H1 (cell line): Measurements from ENCODE around the gene NCK2. TPM values are rescaled to one million over a fixed set of nuclear protein-coding genes. Genes with fewer than 3 reads are reported as not detected.

ENCODE experiments used
- CTCF ChIA-PET: fragments of 300-600 bp; sonication (Branson Sonifier 250); formaldehyde crosslinking; loops from one replicate; lab custom pipeline; 2021; ENCODE audit not compliant: partially characterized antibody; lab: Charles Lee
- POLR2A ChIA-PET: fragments of 300-600 bp; sonication (Branson Sonifier 250); formaldehyde crosslinking; loops from one replicate; lab custom pipeline; 2021; ENCODE audit warnings: inconsistent platforms; ENCODE audit not compliant: partially characterized antibody; lab: Charles Lee
- DNase-seq, 2 experiments: peaks; one replicate each; pipeline versions ENCODE4 v3.0.0 to v3.0.0-alpha.2; 2010 to 2022; ENCODE audit warnings: low spot score in 2 of 2, low read depth in 1 of 2, mixed read lengths in 1 of 2
- FAIRE-seq: peaks from 2 replicates; lab custom pipeline; 2011; peaks lifted over from hg19 to GRCh38; lab: Jason Lieb, UNC
- H2AFZ ChIP-seq: 2 replicates; pipeline ENCODE4 v1.8.1; 2012; ENCODE audit warnings: low read length, inconsistent platforms
- H2AK5ac ChIP-seq: 2 replicates; pipeline ENCODE4 v1.6.1; 2013; ENCODE audit warnings: low read depth, low read length
- H2BK120ac ChIP-seq: replicated peaks from 2 replicates; pipeline ENCODE3; 2013; ENCODE audit warnings: low read depth, low read length, inconsistent platforms
- H2BK12ac ChIP-seq: 2 replicates; pipeline ENCODE4 v1.6.1; 2013; ENCODE audit warnings: low read depth, low read length
- H2BK15ac ChIP-seq: 2 replicates; pipeline ENCODE4 v1.6.1; 2013; ENCODE audit warnings: low read length
- H2BK20ac ChIP-seq: 2 replicates; pipeline ENCODE4 v1.6.1; 2013; ENCODE audit warnings: low read length
- H2BK5ac ChIP-seq: 2 replicates; pipeline ENCODE4 v1.6.1; 2013; ENCODE audit warnings: low read depth, low read length
- H3K14ac ChIP-seq: 2 replicates; pipeline ENCODE4 v1.6.1; 2013; ENCODE audit warnings: inconsistent platforms; ENCODE audit not compliant: insufficient read length
- H3K18ac ChIP-seq: 2 replicates; pipeline ENCODE4 v1.6.1; 2013; ENCODE audit warnings: low read length; ENCODE audit errors: extremely low read depth
- H3K23ac ChIP-seq: 2 replicates; pipeline ENCODE4 v1.6.1; 2013; ENCODE audit warnings: inconsistent platforms; ENCODE audit not compliant: insufficient read length
- H3K23me2 ChIP-seq: 2 replicates; pipeline ENCODE4 v1.6.1; 2013; ENCODE audit warnings: low read depth, low read length
- H3K27ac ChIP-seq: 2 replicates; pipeline ENCODE4 v1.6.1; 2011; ENCODE audit warnings: low read depth, low read length, inconsistent platforms
- H3K27me3 ChIP-seq, 4 experiments: replicated peaks in 1 of 4; 1 replicate in 1 of 4; 2 replicates in 3 of 4; pipeline versions ENCODE4 v1.6.1 to v1.8.1; 2011 to 2013; ENCODE audit warnings: low read length in 3 of 4, mild to moderate bottlenecking in 3 of 4, inconsistent platforms in 2 of 4, mixed read lengths in 2 of 4, moderate library complexity in 1 of 4; ENCODE audit not compliant: control insufficient read depth in 3 of 4, insufficient read depth in 3 of 4; ENCODE audit errors: extremely low read depth in 1 of 4
- H3K36me3 ChIP-seq, 4 experiments: 2 replicates each; pipeline versions ENCODE4 v1.6.1 to v1.8.1; 2011 to 2013; ENCODE audit warnings: mild to moderate bottlenecking in 4 of 4, low read length in 3 of 4, moderate library complexity in 2 of 4, control low read depth in 1 of 4, inconsistent platforms in 1 of 4; ENCODE audit not compliant: insufficient read depth in 4 of 4, control insufficient read depth in 2 of 4
- H3K4ac ChIP-seq: replicated peaks from 2 replicates; pipeline ENCODE3; 2013; ENCODE audit warnings: low read length, low read depth, mixed read lengths, inconsistent platforms; ENCODE audit not compliant: insufficient read length
- H3K4me1 ChIP-seq, 4 experiments: replicated peaks in 1 of 4; 1 replicate in 1 of 4; 2 replicates in 3 of 4; pipeline versions ENCODE4 v1.6.1 to v1.8.1; 2011 to 2013; ENCODE audit warnings: low read length in 3 of 4, inconsistent platforms in 2 of 4, mixed read lengths in 1 of 4; ENCODE audit not compliant: insufficient read depth in 4 of 4, control insufficient read depth in 3 of 4
- H3K4me2 ChIP-seq, 2 experiments: 2 replicates each; pipeline versions ENCODE4 v1.6.1 to v1.8.1; 2011 to 2013; ENCODE audit warnings: low read depth in 2 of 2, low read length in 2 of 2, control low read depth in 1 of 2, inconsistent platforms in 1 of 2, mild to moderate bottlenecking in 1 of 2; ENCODE audit not compliant: insufficient read depth in 1 of 2
- H3K4me3 ChIP-seq, 4 experiments: fragments of 200-600, 300-600 bp in 1 of 4; sonication (generic), shearing (Covaris generic), sonication (Bioruptor Twin) in 1 of 4; 2 replicates each; pipeline versions ENCODE4 v1.5.1 to v1.8.1; 2011 to 2016; ENCODE audit warnings: low read length in 4 of 4, low read depth in 3 of 4, control low read depth in 2 of 4, inconsistent platforms in 2 of 4, mild to moderate bottlenecking in 2 of 4, mixed read lengths in 1 of 4, moderate library complexity in 1 of 4; ENCODE audit not compliant: insufficient read depth in 2 of 4; ENCODE audit errors: extremely low read depth in 1 of 4
- H3K56ac ChIP-seq: replicated peaks from 2 replicates; pipeline ENCODE3; 2013; ENCODE audit warnings: low read depth, mild to moderate bottlenecking, mixed read lengths, low read length, inconsistent platforms; ENCODE audit not compliant: insufficient read length
- H3K79me1 ChIP-seq: 2 replicates; pipeline ENCODE4 v1.6.1; 2013; ENCODE audit warnings: low read depth, low read length, control low read depth
- H3K79me2 ChIP-seq, 2 experiments: 2 replicates each; pipeline versions ENCODE4 v1.6.1 to v1.8.1; 2012 to 2013; ENCODE audit warnings: low read length in 2 of 2, mild to moderate bottlenecking in 2 of 2, inconsistent platforms in 1 of 2; ENCODE audit not compliant: insufficient read depth in 2 of 2, control insufficient read depth in 1 of 2
- H3K9ac ChIP-seq, 4 experiments: replicated peaks in 1 of 4; 1 replicate in 1 of 4; 2 replicates in 3 of 4; pipeline versions ENCODE4 v1.6.1 to v1.8.1; 2011 to 2013; ENCODE audit warnings: low read depth in 3 of 4, low read length in 3 of 4, control low read depth in 2 of 4, mild to moderate bottlenecking in 2 of 4, moderate library complexity in 2 of 4, inconsistent platforms in 1 of 4; ENCODE audit errors: extremely low read depth in 1 of 4
- H3K9me3 ChIP-seq, 2 experiments: 2 replicates each; pipeline versions ENCODE4 v1.6.1 to v1.8.1; 2012 to 2013; ENCODE audit warnings: mild to moderate bottlenecking in 2 of 2, moderate library complexity in 2 of 2, control low read depth in 1 of 2, inconsistent platforms in 1 of 2, low read depth in 1 of 2, low read length in 1 of 2, mixed read lengths in 1 of 2; ENCODE audit not compliant: insufficient read depth in 2 of 2
- H4K20me1 ChIP-seq, 2 experiments: replicated peaks in 1 of 2; 2 replicates each; pipeline versions ENCODE3 to v1.8.1; 2011 to 2013; ENCODE audit warnings: inconsistent platforms in 2 of 2, low read length in 2 of 2, mild to moderate bottlenecking in 1 of 2; ENCODE audit not compliant: insufficient read depth in 2 of 2, control insufficient read depth in 1 of 2
- H4K5ac ChIP-seq: 2 replicates; pipeline ENCODE4 v1.6.1; 2013; ENCODE audit warnings: low read length, low read depth, mixed read lengths, inconsistent platforms; ENCODE audit not compliant: insufficient read length
- H4K8ac ChIP-seq: 2 replicates; pipeline ENCODE4 v1.8.0; 2013; ENCODE audit warnings: mild to moderate bottlenecking, moderate library complexity, low read length, inconsistent platforms; ENCODE audit not compliant: insufficient read depth; ENCODE audit errors: extremely low read depth
- H4K91ac ChIP-seq: replicated peaks from 2 replicates; pipeline ENCODE3; 2013; ENCODE audit warnings: low read length, mixed read lengths, inconsistent platforms; ENCODE audit not compliant: insufficient read length
- GABPA ChIP-seq: IDR thresholded peaks from 2 replicates; pipeline ENCODE4 v1.6.1; 2011; ENCODE audit warnings: mild to moderate bottlenecking, low read length, moderate library complexity, borderline replicate concordance; ENCODE audit not compliant: insufficient read depth
- GTF2F1 ChIP-seq: IDR thresholded peaks from 2 replicates; pipeline ENCODE4 v1.6.1; 2012; ENCODE audit warnings: low read depth, low read length, improper control_type of control experiment, borderline replicate concordance
- RXRA ChIP-seq: IDR thresholded peaks from 2 replicates; pipeline ENCODE4 v1.6.1; 2011; ENCODE audit warnings: low read depth, mild to moderate bottlenecking, low read length, moderate library complexity; ENCODE audit not compliant: insufficient read depth
- SUZ12 ChIP-seq: fragments of 200-600 bp; sonication (generic); IDR thresholded peaks from 2 replicates; pipeline ENCODE4 v1.6.1; 2012; ENCODE audit warnings: mild to moderate bottlenecking, inconsistent platforms, low read length, moderate library complexity, mixed read lengths
- WGBS, 2 experiments: shearing (Covaris generic) in 1 of 2; methylation state at CpG; one replicate each; pipeline versions ENCODE4 v1.1.6 to v1.1.7; 2013 to 2015; ENCODE audit warnings: low lambda C conversion rate in 2 of 2, mixed read lengths in 2 of 2, inconsistent platforms in 1 of 2, low coverage in 1 of 2, missing lambda C conversion rate in 1 of 2; ENCODE audit not compliant: insufficient replicate concordance in 2 of 2, insufficient coverage in 1 of 2, insufficient read length in 1 of 2; ENCODE audit errors: extremely low coverage in 1 of 2, missing lambda C conversion rate in 1 of 2; 5-methylcytosine and 5-hydroxymethylcytosine counted together
- polyA plus RNA-seq, 7 experiments: library from polyadenylated mRNA; depleted of rRNA in 3 of 7; stranded (reverse) in 5 of 7; unstranded in 2 of 7; fragments of >200 nt in 5 of 7; fragments of 200-250 nt in 2 of 7; gene quantifications; 1 replicate in 5 of 7; 2 replicates in 1 of 7; 4 replicates in 1 of 7; pipeline versions ENCODE4 v1.2.1 to v1.2.3, GENCODE V29; 2011 to 2013; ENCODE audit warnings: missing spikeins in 2 of 7, mixed read lengths in 2 of 7
- total RNA-seq: library from RNA; stranded (reverse); fragmentation: NEBNext Ultra II Directional; extraction: Animal tissue kit (Norgen Biotek cat#: 25700); gene quantifications from 2 replicates; pipeline ENCODE4 v1.2.1, GENCODE V29; 2021

NCK2 gene
- total and polyA plus RNA-seq, 2 of the 8 experiments (the other 6 are each of a cell fraction or from before 2014, with no cell fraction given) = 30.3 to 65.7 TPM

DNA sequence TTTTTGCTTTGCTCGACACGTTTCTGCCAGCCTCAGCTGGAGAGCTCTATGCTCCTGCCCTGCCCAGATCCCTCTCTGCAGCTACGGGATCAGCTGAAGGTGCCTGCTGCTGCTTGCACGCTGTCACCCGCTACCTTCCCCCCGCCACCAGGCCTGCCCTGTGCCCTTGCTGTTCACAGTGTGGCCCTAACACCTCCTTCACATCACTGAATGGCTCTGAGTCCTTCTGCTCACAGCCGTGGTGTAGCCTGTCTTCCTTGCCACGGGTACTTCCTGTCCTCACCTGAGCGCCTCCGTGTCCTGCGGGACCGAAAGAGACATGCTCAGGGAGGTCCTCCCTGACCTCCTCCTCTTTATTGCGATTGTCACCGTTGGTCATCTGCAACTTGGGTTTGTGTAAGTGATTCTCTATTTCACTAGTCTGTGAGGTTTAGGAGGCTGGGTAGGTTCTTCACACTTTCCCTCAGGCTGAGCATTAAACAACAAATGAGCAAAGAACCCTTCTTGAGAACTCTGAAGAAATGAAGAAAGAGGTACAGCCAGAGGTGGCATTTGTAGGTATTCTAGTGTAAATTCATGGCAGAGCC, 127.5 kb downstream of the NCK2 start:
- no peak overlapping the region for H3K23ac ChIP-seq
- H3K9ac ChIP-seq = no peak overlapping the region
- H3K4me2 ChIP-seq = no peak overlapping the region
- no peak overlapping the region for H4K8ac ChIP-seq
- H3K79me1 ChIP-seq = peaks cover 12% of the 10 kb centered on the region; the same call in 1 of the 2 replicates
- H3K4ac ChIP-seq = no peak overlapping the region
- no peak overlapping the region for H3K14ac ChIP-seq
- H3K56ac ChIP-seq = no peak overlapping the region
- H4K5ac ChIP-seq = no peak overlapping the region
- DNase-seq (no peak), FAIRE-seq (no peak)
- H2AK5ac ChIP-seq = no peak overlapping the region
- peaks cover 0 to 36% of the 10 kb centered on the region in 2 experiments; a peak in 2 of 4 replicates for H3K79me2 ChIP-seq
- no peak overlapping the region for H4K91ac ChIP-seq
- no peaks in the 10 kb centered on the region for H3K27me3 ChIP-seq
- H4K20me1 ChIP-seq = peaks cover 0 to 5% of the 10 kb centered on the region in 2 experiments
- peaks cover 0 to 8% (median 0%) of the 10 kb centered on the region in 4 experiments; a peak in 2 of 7 replicates for H3K4me1 ChIP-seq
- no peak overlapping the region for H3K4me3 ChIP-seq
- ChIA-PET POLR2A (no interaction called here), CTCF (interaction anchor here (1.0 to 1.4 kb wide), 2 partner anchors 9 to 10 kb away, joined by 3 read pairs; no protein-coding TSS in a partner anchor)
- H2BK20ac ChIP-seq = no peak overlapping the region
- H2BK15ac ChIP-seq = no peak overlapping the region
- 87% methylated on average over 14 of the region's 14 CpGs; no CpG with 5 or more reads in 1 of the 2 experiments for WGBS, 2 experiments
- peak overlapping the region; percentile 54; the same call in 1 of the 2 replicates for H2BK5ac ChIP-seq
- H2BK120ac ChIP-seq = no peak overlapping the region
- H2BK12ac ChIP-seq = no peak overlapping the region
- 0 out of 2 replicates have a peak overlapping the region, but pooled peaks have one; percentile 65 for H3K18ac ChIP-seq
- no peak overlapping the region for H2AFZ ChIP-seq
- no peak for TF ChIP-seq RXRA
- TF ChIP-seq GABPA = no peak
- no peak for TF ChIP-seq SUZ12
- TF ChIP-seq GTF2F1 = no peak
- TF ChIP-seq, all 59 proteins: peak for 0
- no peak overlapping the region for H3K27ac ChIP-seq
- H3K9me3 ChIP-seq = no peaks in the 10 kb centered on the region
- H3K23me2 ChIP-seq = no peaks in the 10 kb centered on the region
- no peaks in the 10 kb centered on the region for H3K36me3 ChIP-seq
